ENCODE measurements around the gene ADGRG2.

The ADGRG2 gene

GRCh38 chrX:18971506-18971905 lies 150.8 kb downstream of the ADGRG2 start:
- TF ChIP-seq CTCF (IDR thresholded peaks at IDR 0.05; ENCODE audit: low read depth, low read length, missing control alignments), result no peak
- no peak overlapping the region for H3K4me3 ChIP-seq (replicated peaks; ENCODE audit: low read depth, low read length)
- no peak for DNase-seq (ENCODE audit: extremely low read depth, low read depth)

DNA sequence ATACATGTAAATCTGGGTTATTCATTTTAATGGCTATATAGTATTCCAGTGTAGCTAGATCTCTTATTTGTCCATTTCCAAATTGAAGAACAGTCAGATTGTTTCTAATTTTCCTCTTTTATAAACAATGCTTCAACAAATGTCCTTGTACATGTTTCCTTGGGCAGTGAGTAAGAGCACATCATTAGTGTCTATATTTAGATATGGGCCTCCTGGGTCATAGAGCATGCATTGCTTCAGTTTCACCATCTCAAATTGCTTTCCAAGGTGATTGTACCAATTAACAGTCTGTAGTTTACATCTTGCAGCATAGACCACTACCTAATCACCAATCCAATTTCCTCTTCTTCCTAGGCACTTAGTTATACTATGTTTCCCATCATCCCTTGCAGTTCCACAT lies 151.8 kb downstream of the ADGRG2 start:
- no peak for DNase-seq (ENCODE audit: extremely low read depth, low read depth)
- TF ChIP-seq CTCF (IDR thresholded peaks at IDR 0.05; ENCODE audit: low read depth, low read length, missing control alignments), result no peak
- H3K4me3 ChIP-seq (replicated peaks; ENCODE audit: low read depth, low read length), result no peak overlapping the region

GRCh38 chrX:18966624-18967023 lies 155.6 kb downstream of the ADGRG2 start:
- no peak overlapping the region for H3K4me3 ChIP-seq (replicated peaks; ENCODE audit: low read depth, low read length)
- DNase-seq (ENCODE audit: extremely low read depth, low read depth), result no peak
- TF ChIP-seq CTCF (IDR thresholded peaks at IDR 0.05; ENCODE audit: low read depth, low read length, missing control alignments), result no peak

GRCh38 chrX:18964901-18965300 lies 157.4 kb downstream of the ADGRG2 start:
- no peak for TF ChIP-seq CTCF (IDR thresholded peaks at IDR 0.05; ENCODE audit: low read depth, low read length, missing control alignments)
- H3K4me3 ChIP-seq (replicated peaks; ENCODE audit: low read depth, low read length), result no peak overlapping the region
- no peak for DNase-seq (ENCODE audit: extremely low read depth, low read depth)

GRCh38 chrX:18964026-18964425 lies 158.2 kb downstream of the ADGRG2 start:
- no peak for DNase-seq (ENCODE audit: extremely low read depth, low read depth)
- no peak for TF ChIP-seq CTCF (IDR thresholded peaks at IDR 0.05; ENCODE audit: low read depth, low read length, missing control alignments)
- H3K4me3 ChIP-seq (replicated peaks; ENCODE audit: low read depth, low read length), result no peak overlapping the region

GRCh38 chrX:18962329-18962728 lies 159.9 kb downstream of the ADGRG2 start:
- H3K4me3 ChIP-seq (replicated peaks; ENCODE audit: low read depth, low read length), result no peak overlapping the region
- no peak for TF ChIP-seq CTCF (IDR thresholded peaks at IDR 0.05; ENCODE audit: low read depth, low read length, missing control alignments)
- no peak for DNase-seq (ENCODE audit: extremely low read depth, low read depth)

DNA sequence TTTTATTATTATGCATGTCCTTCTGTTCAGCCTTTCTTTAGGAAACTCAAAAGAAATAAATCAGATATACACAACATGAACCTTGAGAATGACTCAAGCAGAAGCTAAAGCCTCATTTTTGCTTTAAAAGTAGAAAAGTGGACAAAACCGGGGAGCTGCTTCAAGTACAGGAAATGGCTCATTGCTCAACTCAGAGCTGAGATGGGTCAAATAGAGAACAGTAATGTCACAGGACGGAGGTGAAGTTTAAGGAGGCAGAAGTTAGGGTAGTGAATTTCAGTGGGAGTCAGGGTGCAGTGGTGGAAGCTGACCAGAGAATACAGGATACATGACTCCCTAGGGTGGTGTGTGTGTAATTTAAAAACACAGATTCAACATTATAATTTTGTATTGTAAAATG lies 160.6 kb downstream of the ADGRG2 start:
- no peak for DNase-seq (ENCODE audit: extremely low read depth, low read depth)
- no peak for TF ChIP-seq CTCF (IDR thresholded peaks at IDR 0.05; ENCODE audit: low read depth, low read length, missing control alignments)
- H3K4me3 ChIP-seq (replicated peaks; ENCODE audit: low read depth, low read length), result no peak overlapping the region
